Measurements from ENCODE around the gene TRMU. TPM values are rescaled to one million over a fixed set of nuclear protein-coding genes. Genes with fewer than 3 reads are reported as not detected.

The TRMU gene
- total RNA-seq, 1 experiment from 2014 or later, result 46.6 TPM

GRCh38 chr22:46326066-46326680 lies 9.3 kb upstream of the TRMU start:
- Mint-ChIP-seq H3K4me1 (ENCODE audit: insufficient read depth, unreplicated experiment) (no peaks in the 10 kb centered on the region), H3K9me3 (ENCODE audit: unreplicated experiment) (no peaks in the 10 kb centered on the region), H3K36me3 (ENCODE audit: insufficient read depth, unreplicated experiment) (peaks cover 17% of the 10 kb centered on the region), H3K4me3 (ENCODE audit: unreplicated experiment) (no peak overlapping the region), H3K27ac (ENCODE audit: low read depth, unreplicated experiment) (no peak overlapping the region), H3K27me3 (ENCODE audit: insufficient read depth, unreplicated experiment) (no peaks in the 10 kb centered on the region)
- no peak for DNase-seq (ENCODE audit: unreplicated experiment)
- no TSS peak for BruUV-seq (replicated peaks)
- TF ChIP-seq CTCF (IDR thresholded peaks at IDR 0.05; ENCODE audit: unreplicated experiment), result no peak
- intact Hi-C loops (cut with micrococcal nuclease), result no loop called here
- ChIA-PET POLR2A (no interaction called here), CTCF (interaction anchor here (0.6 to 1.7 kb wide), 5 partner anchors 31 to 335 kb away, joined by 3 to 5 read pairs (median 4); no protein-coding TSS in a partner anchor)

GRCh38 chr22:46327691-46328465 lies 7.6 kb upstream of the TRMU start:
- Mint-ChIP-seq H3K4me1 (ENCODE audit: insufficient read depth, unreplicated experiment) (no peaks in the 10 kb centered on the region), H3K4me3 (ENCODE audit: unreplicated experiment) (no peak overlapping the region), H3K27me3 (ENCODE audit: insufficient read depth, unreplicated experiment) (no peaks in the 10 kb centered on the region), H3K36me3 (ENCODE audit: insufficient read depth, unreplicated experiment) (peaks cover 17% of the 10 kb centered on the region), H3K27ac (ENCODE audit: low read depth, unreplicated experiment) (no peak overlapping the region), H3K9me3 (ENCODE audit: unreplicated experiment) (no peaks in the 10 kb centered on the region)
- no peak for TF ChIP-seq CTCF (IDR thresholded peaks at IDR 0.05; ENCODE audit: unreplicated experiment)
- CTCF ChIA-PET, result interaction anchor here (1.2 to 1.7 kb wide), 4 partner anchors 14 to 322 kb away, joined by 3 to 5 read pairs (median 4); no protein-coding TSS in a partner anchor
- no TSS peak for BruUV-seq (replicated peaks)
- POLR2A ChIA-PET, result no interaction called here
- DNase-seq (ENCODE audit: unreplicated experiment), result no peak
- intact Hi-C loops (cut with micrococcal nuclease), result no loop called here

DNA sequence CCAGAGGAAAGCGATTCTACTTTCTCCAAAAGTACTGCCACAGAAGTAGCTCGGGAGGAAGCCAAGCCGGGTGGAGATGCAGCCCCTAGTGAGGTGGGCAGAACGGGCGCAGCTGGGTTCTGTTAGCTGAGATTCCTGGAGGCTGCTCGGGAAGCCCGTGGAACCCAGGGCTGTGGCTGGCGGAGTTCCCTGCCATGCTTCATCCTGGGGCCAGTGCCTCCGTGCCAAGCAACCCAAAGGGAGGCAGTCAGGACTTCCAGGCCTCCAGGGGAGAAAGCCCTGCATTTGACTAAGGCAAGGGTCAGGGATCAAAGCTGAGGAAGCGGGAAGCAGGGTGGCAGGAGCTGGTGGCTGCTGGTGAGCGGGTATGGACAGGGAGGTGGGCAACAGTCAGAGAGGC lies 6.7 kb upstream of the TRMU start:
- Mint-ChIP-seq H3K27ac (ENCODE audit: low read depth, unreplicated experiment) (no peak overlapping the region), H3K36me3 (ENCODE audit: insufficient read depth, unreplicated experiment) (peaks cover 22% of the 10 kb centered on the region), H3K4me3 (ENCODE audit: unreplicated experiment) (no peak overlapping the region), H3K4me1 (ENCODE audit: insufficient read depth, unreplicated experiment) (no peaks in the 10 kb centered on the region), H3K27me3 (ENCODE audit: insufficient read depth, unreplicated experiment) (no peaks in the 10 kb centered on the region), H3K9me3 (ENCODE audit: unreplicated experiment) (no peaks in the 10 kb centered on the region)
- intact Hi-C loops (cut with micrococcal nuclease), result no loop called here
- no TSS peak for BruUV-seq (replicated peaks)
- DNase-seq (ENCODE audit: unreplicated experiment), result no peak
- POLR2A ChIA-PET, result interaction anchor here (0.7 kb wide), 1 partner anchor 522 kb away, joined by 3 read pairs; no protein-coding TSS in a partner anchor
- CTCF ChIA-PET, result interaction anchor here (0.8 to 1.7 kb wide), 3 partner anchors 15 to 323 kb away, joined by 3 to 5 read pairs (median 4); no protein-coding TSS in a partner anchor
- no peak for TF ChIP-seq CTCF (IDR thresholded peaks at IDR 0.05; ENCODE audit: unreplicated experiment)

GRCh38 chr22:46329616-46330015 lies 5.9 kb upstream of the TRMU start:
- no TSS peak for BruUV-seq (replicated peaks)
- no peak for DNase-seq (ENCODE audit: unreplicated experiment)
- H3K27ac Mint-ChIP-seq (ENCODE audit: low read depth, unreplicated experiment), result no peak overlapping the region
- intact Hi-C loops (cut with micrococcal nuclease), result no loop called here
- H3K9me3 Mint-ChIP-seq (ENCODE audit: unreplicated experiment), result no peaks in the 10 kb centered on the region
- H3K4me3 Mint-ChIP-seq (ENCODE audit: unreplicated experiment), result no peak overlapping the region
- no peaks in the 10 kb centered on the region for H3K27me3 Mint-ChIP-seq (ENCODE audit: insufficient read depth, unreplicated experiment)
- CTCF ChIA-PET, result interaction anchor here (0.6 to 1.7 kb wide), 3 partner anchors 16 to 207 kb away, joined by 3 to 5 read pairs (median 4); no protein-coding TSS in a partner anchor
- H3K36me3 Mint-ChIP-seq (ENCODE audit: insufficient read depth, unreplicated experiment), result peaks cover 17% of the 10 kb centered on the region
- H3K4me1 Mint-ChIP-seq (ENCODE audit: insufficient read depth, unreplicated experiment), result no peaks in the 10 kb centered on the region
- POLR2A ChIA-PET, result interaction anchor here (1.1 kb wide), 1 partner anchor 14 kb away, joined by 3 read pairs; no protein-coding TSS in a partner anchor
- no peak for TF ChIP-seq CTCF (IDR thresholded peaks at IDR 0.05; ENCODE audit: unreplicated experiment)
